ENCODE results near the gene WDR1.
A peak's percentile ranks its signal among the peaks of the same experiment; 100 is the strongest.

- TF ChIP-seq CTCF (IDR thresholded peaks at IDR 0.05 in 2 of 3, conservative IDR thresholded peaks at IDR 0.05 in 1 of 3; ENCODE audit: borderline replicate concordance in 1 of 3, insufficient read depth in 1 of 3, low read depth in 2 of 3, low read length in 2 of 3) = no peak
- no peak for TF ChIP-seq ELF1 (IDR thresholded peaks at IDR 0.05; ENCODE audit: borderline replicate concordance, low read depth)
- no peak for TF ChIP-seq EZH2 (IDR thresholded peaks at IDR 0.05)
- TF ChIP-seq TCF7L2 (IDR thresholded peaks at IDR 0.05; ENCODE audit: borderline replicate concordance, extremely low read depth, insufficient read depth, insufficient read length) = peak; percentile 73
- no peak for TF ChIP-seq SRF (IDR thresholded peaks at IDR 0.05; ENCODE audit: low read depth)
- no peak for TF ChIP-seq JUND (IDR thresholded peaks at IDR 0.05)
- no peak for TF ChIP-seq ZBTB33 (IDR thresholded peaks at IDR 0.05; ENCODE audit: extremely low read depth, insufficient replicate concordance, low read length)
- no peak for TF ChIP-seq POLR2A (IDR thresholded peaks at IDR 0.05; ENCODE audit: borderline replicate concordance, extremely low read depth, insufficient read depth, insufficient read length)
- no peak for TF ChIP-seq SIN3A (IDR thresholded peaks at IDR 0.05; ENCODE audit: low read depth)
- TF ChIP-seq ZFX (IDR thresholded peaks at IDR 0.05) = no peak
- TF ChIP-seq POLR2AphosphoS5 (IDR thresholded peaks at IDR 0.05; ENCODE audit: low read depth, low read length) = no peak; the same call in 1 of the 2 replicates
- TF ChIP-seq MAX (IDR thresholded peaks at IDR 0.05) = no peak
Measured at GRCh38 chr4:10098780-10099160, 17.8 kb downstream of the WDR1 start.
